GM12865 (cell line): ENCODE results near the gene ANKRD63.

Experiments
- DNase-seq: peaks from one replicate; pipeline ENCODE4 v3.0.0; 2010; ENCODE audit warnings: low read depth
- H3K4me3 ChIP-seq: 2 replicates; pipeline ENCODE4 v1.5.1; 2011; ENCODE audit warnings: mild to moderate bottlenecking, low read depth, low read length, control low read depth
- TF ChIP-seq, protein P1 (sequence below): IDR thresholded peaks from 2 replicates; pipeline ENCODE4 v1.5.1; 2011; ENCODE audit warnings: low read length, control low read depth, low read depth, inconsistent platforms; ENCODE audit not compliant: insufficient read depth; ENCODE audit errors: missing control alignments

The ANKRD63 gene

DNA sequence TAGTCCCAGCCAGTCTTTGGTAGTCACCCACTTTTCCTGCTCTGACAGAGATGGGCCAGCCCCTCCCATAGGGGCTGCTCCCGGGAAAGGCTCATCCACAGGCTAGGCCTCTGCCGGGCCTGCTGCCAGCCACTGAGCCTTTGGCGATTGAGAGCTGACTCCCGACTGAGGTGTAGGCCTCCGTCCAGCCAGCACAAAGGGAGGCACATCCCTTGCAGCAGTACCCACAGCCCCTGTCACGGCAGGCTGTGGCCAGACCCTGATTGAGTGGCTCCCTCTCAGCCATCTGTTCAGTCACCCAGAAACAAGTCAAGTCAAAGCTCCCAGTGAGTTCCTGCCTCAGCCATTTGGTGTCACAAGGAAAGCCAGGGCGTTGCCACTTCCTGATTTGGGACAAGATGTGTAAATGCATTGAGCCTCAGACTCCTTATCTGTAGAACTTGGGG is 50.2 kb downstream of the ANKRD63 start:
- DNase-seq, result no peak
- TF ChIP-seq, protein P1, sequence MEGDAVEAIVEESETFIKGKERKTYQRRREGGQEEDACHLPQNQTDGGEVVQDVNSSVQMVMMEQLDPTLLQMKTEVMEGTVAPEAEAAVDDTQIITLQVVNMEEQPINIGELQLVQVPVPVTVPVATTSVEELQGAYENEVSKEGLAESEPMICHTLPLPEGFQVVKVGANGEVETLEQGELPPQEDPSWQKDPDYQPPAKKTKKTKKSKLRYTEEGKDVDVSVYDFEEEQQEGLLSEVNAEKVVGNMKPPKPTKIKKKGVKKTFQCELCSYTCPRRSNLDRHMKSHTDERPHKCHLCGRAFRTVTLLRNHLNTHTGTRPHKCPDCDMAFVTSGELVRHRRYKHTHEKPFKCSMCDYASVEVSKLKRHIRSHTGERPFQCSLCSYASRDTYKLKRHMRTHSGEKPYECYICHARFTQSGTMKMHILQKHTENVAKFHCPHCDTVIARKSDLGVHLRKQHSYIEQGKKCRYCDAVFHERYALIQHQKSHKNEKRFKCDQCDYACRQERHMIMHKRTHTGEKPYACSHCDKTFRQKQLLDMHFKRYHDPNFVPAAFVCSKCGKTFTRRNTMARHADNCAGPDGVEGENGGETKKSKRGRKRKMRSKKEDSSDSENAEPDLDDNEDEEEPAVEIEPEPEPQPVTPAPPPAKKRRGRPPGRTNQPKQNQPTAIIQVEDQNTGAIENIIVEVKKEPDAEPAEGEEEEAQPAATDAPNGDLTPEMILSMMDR, result no peak
- no peak overlapping the region for H3K4me3 ChIP-seq
